GM18867 (cell line): Measurements from ENCODE around the gene DNAJC18.
A peak's percentile ranks its signal among the peaks of the same experiment; 100 is the strongest.
"Not testable (repeated sequence)": the region's sequence is repeated elsewhere in the genome, so short reads cannot be mapped to it uniquely, and the experiment has no call there.

Experiments
- ATAC-seq: cut with Tn5 transposase; IDR thresholded peaks from one replicate; pipeline ENCODE4 v1.9.1; 2021; ENCODE audit warnings: mild to moderate bottlenecking, moderate library complexity; ENCODE audit not compliant: unreplicated experiment

DNAJC18 gene

GRCh38 chr5:139461698-139462097 lies 22.4 kb upstream of the DNAJC18 start:
- ATAC-seq: no peak

DNA sequence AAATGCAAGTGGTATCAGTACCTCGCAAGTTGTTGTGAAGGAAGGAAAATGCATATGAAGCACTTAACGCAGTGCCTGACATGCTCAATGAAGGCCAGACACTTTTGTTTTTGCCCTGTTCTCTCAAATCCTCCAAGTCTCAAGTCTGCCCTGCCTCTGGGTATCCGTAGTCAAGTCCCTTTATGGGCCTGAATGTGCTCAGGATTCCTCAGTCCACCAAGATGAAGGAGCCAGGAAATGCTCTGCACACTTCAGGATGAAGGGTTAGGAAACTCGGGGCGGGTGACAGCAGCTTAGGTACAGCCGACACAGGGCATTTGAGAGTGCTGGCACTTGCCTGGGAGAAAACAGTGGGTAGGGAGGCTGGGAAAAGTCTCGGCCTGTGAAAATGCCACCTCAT lies 21.9 kb upstream of the DNAJC18 start:
- no peak for ATAC-seq

- ATAC-seq: no peak
Observed at GRCh38 chr5:139460455-139460854, 21.1 kb upstream of the DNAJC18 start.

GRCh38 chr5:139459451-139459934 lies 20.2 kb upstream of the DNAJC18 start:
- peak; percentile 36 for ATAC-seq

DNA sequence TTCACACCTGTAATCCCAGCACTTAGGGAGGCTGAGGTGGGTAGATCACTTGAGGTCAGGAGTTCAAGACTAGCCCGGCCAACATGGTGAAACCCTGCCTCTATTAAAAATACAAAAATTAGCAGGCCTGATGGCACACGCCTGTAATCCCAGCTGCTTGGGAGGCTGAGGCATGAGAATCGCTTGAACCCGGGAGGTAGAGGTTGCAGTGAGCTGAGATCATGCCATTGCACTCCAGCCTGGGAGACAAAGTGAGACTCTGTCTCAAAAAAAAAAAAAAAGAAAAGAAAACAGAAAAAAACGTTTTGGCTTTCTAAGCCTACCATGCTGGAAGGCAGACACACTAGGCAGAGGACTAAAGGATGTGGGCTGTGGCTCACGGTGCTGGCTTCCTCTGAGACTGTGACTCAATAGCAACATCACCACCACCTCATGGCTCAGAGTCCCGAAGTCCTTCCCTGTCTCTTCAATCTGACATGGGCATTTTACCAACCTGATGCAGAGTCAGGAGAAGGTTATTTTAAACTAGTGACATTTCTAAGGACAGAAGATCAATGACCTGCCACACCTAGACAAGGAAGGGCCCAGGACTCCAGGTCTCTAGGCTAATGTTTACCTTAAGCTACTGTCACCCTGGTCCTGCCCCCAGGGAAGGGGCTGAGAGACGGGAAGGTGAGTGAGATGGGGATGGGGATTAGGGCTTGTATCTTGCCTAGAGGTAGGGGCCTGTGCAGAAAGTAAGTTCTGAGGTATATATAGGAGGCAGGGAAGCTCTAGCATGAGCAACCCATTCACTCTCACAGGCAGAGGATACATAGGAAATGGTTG lies 19.5 kb upstream of the DNAJC18 start:
- peak; percentile 66 for ATAC-seq

DNA sequence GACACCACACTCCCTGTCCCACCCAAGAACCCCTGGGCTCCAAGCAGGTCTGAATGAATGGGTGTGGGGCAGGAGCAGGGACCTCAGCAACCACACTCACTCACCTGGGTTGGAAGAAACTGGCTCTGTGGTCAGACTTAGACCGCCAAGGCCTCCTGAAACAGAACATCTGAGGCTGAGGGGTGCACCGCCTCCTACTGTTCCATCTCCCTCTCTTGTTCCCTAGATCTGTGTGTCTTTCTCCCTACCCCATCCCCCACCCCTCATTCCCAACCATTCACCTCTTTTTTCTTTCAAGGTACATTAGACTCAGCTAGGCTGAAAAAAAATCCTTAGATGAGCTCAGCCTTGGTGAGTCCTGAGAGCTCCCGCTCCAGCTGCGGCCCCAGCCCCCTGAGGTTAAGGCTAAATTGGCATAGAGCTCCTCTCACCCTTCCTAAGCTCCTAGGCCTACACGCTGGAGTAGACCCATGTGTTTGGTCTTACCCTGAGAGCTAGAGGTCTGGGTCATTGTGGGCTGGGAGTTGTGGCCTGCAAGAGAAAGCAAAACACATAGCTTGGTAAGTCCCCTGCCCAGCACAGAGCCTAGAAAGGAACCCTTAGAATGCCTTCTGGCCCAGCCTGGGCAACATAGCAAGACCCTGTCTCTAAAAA lies 18.5 kb upstream of the DNAJC18 start:
- ATAC-seq: no peak

DNA sequence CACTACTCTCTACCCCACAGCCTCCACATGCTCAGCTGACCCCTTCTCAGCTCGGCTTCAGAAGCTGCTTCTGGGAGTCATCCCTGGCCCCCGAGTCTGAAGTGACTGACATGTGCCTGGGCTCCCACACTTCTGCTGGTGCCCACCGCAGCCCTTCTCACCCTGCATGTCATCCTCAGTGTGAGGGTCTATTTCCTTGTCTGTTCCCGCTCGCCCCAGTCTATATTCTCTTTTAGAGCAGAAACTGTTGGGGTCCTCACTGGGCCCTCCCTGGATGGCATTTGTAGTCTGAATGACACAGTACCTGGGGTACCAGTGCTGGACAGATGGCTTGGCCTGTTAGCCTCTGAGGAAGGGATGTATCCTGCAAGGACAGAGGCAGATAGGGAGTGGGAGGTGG lies 17.9 kb upstream of the DNAJC18 start:
- no peak for ATAC-seq

GRCh38 chr5:139456776-139457175 lies 17.5 kb upstream of the DNAJC18 start:
- ATAC-seq: no peak

DNA sequence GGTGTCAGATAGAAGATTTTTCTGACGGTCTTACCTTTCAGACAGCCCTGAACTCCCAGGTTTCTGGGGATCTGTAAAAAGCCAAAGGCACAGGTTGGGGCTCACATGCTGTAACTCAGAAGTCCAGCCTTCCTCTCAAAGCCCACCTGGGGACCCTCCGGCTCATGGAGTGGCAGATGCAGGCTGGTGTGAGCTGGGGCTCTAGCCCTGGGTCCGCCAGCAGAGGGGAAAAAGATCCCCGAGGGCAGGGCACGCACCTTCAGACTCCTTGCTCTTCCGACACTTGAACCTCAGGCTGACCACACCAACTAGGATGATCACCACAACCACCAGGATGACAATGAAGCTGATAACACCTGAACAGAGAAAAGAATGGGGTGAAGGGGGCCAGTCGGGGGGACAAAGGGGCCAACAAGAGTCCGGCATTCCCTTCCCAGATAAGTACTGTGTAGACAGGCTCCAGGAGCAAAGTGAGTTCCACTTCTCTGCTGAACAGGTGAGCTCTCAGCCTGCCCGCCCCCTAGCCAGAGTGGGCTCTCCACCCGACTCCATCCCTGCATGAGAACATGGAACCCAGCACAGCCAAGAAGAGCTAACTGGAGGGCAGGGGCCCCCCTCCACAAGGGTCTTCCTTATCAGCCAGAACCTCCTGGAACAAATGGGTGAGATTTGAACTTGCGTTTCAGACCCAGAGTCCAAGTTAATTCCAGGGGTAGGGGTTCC lies 15.4 kb upstream of the DNAJC18 start:
- ATAC-seq: no peak

DNA sequence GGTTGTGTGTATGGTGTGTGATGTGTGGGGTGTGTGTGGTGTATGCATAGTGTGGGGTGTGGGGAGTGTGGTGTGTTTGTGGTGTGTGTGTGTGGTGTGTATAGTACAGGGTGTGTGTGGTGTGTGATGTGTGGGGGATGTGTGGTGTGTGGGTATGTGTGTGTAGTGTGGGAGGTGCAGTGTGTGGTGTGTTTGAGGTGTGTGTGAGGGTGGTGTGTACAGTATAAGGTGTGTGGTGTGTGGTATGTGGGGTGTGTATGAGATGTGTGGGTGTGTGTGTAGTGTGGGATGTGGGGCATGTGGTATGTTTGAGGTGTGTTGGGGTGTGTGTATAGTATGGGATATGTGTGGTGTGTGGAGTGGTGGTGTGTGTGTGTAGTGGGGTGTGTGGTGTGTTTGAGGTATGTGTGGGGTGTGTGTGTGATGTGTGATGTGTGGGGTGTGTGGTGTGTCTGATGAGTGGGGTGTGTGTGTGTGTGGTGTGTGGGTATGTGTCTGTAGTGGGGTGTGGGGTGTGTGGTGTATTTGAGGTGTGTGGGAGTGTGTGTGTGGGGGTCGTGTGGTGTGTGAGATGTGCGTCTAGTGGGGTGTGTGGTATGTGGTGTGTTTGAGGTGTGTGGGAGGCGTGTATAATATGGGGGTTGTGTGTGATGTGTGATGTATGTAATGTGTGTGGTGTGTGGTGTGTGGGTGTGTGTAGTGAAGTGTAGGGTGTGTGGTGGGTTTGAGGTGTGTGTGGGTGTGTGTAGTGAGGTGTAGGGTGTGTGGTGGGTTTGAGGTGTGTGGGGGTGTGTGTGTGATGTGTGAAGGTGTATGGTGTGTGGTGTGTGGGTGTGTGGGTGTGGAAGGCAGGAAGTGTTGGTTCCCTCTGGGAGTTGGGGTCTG lies 14.6 kb upstream of the DNAJC18 start:
- no peak for ATAC-seq

GRCh38 chr5:139451878-139452660 lies 12.7 kb upstream of the DNAJC18 start:
- no peak for ATAC-seq

GRCh38 chr5:139451176-139451575 lies 11.9 kb upstream of the DNAJC18 start:
- ATAC-seq: no peak

DNA sequence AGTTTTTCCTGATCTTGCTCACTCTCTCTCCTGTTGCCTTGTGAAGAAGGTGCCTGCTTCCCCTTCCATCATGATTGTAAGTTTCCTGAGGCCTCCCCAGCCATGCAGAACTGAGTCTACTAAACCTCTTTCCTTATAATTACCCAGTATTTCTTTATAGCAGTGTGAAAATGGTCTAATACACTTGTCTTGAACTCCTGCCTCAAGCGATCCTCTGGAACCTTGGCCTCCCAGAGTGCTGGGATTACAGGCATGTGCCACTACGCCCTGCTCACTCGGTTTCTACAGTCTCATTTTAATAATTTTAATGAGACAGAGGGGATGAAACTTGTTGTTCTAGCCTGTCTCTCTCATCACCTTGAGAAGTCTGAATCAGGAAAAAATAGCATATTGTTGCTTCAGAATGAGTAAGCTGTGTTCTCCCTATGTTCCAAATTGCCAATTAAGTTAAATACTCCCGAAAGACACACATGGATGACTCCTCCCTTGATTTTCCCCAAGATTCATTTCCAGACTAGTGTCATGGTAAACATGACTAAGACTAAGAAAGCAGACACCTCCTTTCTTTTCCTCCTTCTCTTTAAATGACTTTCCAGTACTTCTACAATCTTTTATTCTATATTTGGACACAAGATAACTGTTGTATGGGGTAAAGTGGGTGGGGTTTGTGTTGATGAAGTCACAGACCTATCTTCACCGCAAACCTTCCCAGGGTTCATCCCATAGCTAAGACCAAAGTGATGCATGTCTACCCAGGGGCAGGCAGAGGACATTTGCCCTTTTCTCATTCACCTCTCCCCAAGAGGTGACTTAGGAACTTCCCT lies 7.8 kb upstream of the DNAJC18 start:
- ATAC-seq: peak; percentile 44

DNA sequence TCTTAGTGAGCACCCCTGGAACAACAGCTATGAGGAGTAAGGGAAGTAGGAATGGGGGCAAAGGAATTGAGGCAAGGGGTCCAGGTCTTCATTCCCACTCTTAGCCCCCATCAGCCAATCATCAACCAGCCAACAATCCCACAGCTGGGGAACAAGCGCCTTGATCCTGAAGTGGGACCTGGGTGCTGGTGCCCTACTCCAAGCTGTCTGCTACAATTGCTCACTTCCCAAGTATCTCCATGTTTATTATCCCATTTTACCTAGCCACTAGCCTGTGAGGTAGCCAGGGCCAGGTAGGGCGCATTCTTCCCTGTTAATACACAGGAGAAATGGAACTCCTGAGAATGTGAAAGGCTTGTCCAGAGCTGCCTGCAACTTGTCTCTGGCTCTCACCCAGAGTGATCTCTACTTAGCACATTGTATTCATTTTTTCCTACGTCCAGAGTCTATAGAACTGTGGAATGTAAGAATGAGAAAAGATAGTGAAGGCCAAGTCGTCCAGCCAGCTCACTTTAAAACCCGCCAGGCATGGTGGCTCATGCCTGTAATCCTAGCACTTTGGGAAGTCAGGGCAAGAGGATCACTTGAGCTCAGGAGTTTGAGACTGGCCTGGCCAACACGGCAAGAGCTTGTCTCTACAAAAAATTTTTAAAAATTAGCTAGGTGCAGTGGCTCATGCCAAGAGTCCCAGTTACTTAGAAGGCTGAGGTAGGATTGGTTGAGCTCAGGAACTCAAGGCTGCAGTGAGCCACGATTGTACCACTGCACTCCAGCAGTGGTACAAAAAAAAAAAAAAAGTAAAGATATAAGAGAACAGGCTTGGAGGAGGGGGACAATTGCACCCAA lies 6.2 kb upstream of the DNAJC18 start:
- no peak for ATAC-seq

GRCh38 chr5:139443831-139444453 lies 4.6 kb upstream of the DNAJC18 start:
- no peak for ATAC-seq

DNA sequence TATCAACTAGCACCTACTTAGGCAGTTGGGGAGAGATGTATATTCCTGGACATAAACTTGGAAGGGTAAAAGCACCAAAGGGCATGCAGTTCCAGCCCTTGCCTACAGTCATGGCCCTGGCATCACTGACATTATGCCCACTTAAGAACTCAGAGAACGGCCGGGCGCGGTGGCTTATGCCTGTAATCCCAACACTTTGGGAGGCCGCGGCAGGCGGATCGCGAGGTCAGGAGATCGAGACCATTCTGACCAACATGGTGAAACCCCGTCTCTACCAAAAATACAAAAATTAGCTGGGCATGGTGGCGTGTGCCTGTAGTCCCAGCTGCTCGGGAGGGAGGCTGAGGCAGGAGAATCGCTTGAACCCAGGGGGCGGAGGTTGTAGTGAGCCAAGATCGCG lies 1.1 kb upstream of the DNAJC18 start:
- ATAC-seq: not testable (repeated sequence)

GRCh38 chr5:139438707-139439012 lies 665 bp downstream of the DNAJC18 start:
- ATAC-seq: no peak

DNA sequence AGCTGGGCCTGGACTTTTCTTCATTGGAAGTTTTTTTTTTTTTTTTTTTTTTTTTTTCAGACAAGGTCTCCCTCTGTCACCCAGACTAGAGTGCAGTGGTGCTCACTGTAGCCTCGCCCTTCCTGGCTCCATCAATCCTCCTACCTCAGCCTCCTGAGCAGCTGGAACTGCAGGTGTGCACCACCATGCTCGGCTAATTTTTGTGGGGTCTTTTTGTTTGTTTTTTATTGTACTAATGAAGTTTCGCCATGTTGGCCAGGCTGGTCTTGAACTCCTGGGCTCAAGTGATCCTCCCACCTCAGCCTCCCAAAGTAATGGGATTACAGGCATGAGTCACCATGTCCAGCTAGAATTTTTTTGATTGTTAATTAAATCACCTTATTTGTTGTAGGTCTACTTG lies 3.6 kb downstream of the DNAJC18 start:
- ATAC-seq: no peak
